Fibroblast of peridontal ligament (primary cell): ENCODE measurements around the gene CPLX1.
A peak's percentile ranks its signal among the peaks of the same experiment; 100 is the strongest.
"Not testable (repeated sequence)": the region's sequence is repeated elsewhere in the genome, so short reads cannot be mapped to it uniquely, and the experiment has no call there.

Experiments used
- DNase-seq: peaks from one replicate; pipeline ENCODE4 v3.0.0-alpha.2; 2010; ENCODE audit errors: extremely low read depth

The CPLX1 gene

GRCh38 chr4:820230-821172 lies 5.4 kb downstream of the CPLX1 start:
- no peak for DNase-seq

DNA sequence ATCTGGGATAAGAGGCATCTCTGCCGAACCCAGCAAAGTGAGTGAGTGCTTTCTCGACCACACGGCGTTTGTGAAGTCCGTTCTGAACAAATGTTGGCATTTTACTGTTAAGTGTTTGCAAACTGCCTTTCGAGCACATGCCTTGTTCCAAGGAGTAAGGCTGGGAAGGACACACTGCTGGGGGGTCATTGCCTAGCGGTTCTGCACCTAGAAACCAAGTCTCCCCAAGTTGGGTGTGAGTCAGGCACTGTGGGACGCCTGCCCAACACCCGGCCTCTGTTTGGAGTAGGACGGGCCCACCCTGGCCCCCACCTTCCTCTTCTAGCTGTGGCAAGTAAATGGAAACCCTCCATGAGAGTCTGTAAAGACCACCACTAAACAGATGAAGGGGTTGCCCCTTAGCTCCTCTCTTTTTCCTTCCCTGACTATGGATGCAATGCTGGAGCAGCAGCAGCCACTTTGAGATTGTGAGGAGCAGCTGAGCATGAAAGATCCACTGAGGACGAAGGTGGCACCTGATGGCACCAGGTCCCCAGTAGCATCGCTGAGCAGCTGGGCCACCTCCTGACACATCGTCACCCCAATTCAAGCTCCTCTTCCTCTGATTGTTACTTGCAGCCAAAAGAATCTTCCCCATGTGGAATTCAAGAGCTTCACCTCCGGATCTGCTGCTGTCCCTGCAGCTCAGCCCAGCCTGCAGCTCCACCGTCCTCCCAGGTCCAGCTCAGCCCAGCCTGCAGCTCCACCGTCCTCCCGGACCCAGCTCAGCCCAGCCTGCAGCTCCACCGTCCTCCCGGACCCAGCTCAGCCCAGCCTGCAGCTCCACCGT lies 6.3 kb downstream of the CPLX1 start:
- no peak for DNase-seq

- DNase-seq: no peak
These were observed 7.6 kb downstream of the CPLX1 start for GRCh38 chr4:818106-818921.

DNA sequence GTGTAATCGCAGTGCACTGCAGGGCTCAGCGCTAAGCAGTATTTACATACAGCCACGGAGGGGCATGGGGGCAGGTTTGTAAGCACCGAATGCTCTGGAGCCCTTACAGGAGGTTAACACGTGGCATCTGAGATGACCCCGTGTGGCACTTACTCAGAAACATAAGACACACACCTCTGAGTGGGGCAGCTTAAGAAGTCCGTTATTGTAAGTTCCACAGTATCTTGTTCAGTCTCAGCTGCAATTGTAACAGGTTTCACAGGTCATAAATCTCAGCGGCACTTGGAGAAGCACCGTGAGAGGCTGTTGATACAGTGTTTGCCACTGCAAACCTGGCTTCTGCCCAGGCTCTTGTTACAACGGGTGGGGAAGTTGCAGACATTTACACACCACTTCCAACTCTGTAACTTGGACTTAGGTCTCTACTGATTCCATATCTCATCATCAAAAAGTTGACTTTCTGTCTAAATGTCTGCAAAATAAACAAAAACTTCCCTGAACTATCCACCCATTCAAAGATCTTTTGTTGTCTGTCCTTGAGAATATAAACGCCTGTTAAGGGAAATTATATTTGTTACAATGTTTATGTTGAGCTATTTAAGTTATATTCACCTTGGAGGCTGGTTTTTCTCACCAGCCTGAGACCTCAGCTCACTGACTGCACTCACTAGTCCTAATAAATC lies 10.3 kb downstream of the CPLX1 start:
- DNase-seq: no peak

GRCh38 chr4:814312-814850 lies 11.5 kb downstream of the CPLX1 start:
- no peak for DNase-seq

DNA sequence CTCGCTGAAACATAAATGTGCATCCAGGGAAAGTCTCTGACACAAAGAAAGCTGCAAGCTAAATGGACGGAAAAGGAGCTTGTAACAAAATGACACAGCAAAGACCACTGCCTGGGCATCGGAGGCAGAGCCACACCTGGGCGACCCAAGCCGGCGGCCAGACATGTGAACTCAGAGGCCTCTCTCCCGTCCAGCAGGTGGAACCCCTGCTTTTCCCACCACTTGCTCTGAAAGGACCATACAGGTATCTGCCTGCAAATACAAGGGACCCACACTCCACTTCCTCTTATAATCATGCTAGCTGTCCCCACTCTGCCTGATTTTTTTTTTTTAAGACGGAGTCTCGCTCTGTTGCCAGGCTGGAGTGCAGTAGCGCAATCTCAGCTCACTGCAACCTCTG lies 12.0 kb downstream of the CPLX1 start:
- DNase-seq: no peak

DNA sequence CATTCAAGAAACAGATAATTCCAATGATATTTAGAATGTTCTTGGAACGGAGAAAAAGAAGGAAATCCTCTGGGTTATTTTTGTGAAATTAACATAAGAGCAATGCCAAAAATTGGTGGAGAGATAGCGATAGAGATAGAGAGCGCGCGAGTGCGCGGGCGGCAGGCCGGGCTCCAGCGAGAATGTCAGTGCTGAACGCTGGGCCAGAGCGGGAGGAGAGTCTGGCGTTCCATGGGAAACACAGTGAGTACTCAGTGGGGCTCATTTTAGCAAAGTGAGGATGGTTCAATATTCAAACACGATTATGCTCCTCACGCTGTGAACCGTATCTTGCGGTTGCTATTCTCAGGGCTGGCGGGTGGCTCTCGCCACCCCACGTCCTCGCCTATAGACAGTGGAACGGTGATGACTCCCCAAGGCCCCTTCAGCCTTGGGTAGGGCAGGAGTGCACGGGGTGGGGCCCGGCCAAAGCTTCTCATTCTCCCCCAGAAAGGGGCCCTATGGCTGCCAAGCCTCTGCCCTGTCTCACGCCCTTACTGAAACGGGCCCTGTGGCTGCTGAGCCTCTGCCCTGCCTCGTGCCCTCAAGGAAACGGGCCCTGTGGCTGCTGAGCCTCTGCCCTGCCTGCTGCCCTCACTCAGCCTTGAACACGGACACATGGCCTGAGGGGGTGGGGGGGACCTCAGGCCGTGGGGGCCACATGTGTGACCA lies 16.9 kb downstream of the CPLX1 start:
- DNase-seq: no peak

GRCh38 chr4:807792-808191 lies 18.1 kb downstream of the CPLX1 start:
- DNase-seq: no peak

GRCh38 chr4:806979-807378 lies 18.9 kb downstream of the CPLX1 start:
- DNase-seq: not testable (repeated sequence)

DNA sequence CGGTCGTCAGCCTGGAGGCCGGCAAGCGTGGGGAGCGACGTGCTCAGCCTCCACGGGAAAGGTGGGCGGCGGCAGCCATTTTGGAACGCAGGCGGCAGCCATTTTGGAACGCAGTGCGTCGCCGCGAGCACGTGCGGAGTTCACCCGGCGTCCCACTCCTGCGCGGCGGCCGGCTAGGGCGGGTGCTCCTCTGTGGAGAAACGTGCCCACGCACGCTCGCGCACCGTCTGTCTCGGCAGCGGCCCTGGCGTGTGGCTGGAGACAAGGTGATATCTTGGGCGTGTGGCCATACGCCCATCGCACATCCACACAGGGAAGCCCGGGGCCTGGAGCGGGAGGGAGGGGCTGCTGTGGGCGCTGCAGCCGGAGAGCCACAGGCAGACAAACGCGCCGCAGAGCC lies 21.1 kb downstream of the CPLX1 start:
- no peak for DNase-seq

DNA sequence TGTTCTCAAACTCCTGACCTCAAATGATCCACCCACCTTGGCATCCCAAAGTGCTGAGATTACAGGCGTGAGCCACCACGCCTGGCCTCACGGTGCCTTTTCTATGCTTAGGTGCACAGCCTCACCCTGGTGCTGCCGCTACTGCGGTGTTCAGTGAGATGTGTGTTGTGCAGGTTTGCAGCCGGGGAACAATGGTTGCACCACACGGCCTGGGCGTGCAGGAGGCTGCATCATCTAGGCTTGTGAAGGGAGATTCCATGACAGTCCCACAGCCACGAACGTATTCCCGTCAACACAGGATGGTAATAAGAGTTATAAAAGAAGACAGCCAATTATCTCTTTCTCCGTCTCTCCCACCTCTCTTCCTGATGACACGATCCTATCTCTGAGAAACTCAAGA lies 22.0 kb downstream of the CPLX1 start:
- DNase-seq: no peak

DNA sequence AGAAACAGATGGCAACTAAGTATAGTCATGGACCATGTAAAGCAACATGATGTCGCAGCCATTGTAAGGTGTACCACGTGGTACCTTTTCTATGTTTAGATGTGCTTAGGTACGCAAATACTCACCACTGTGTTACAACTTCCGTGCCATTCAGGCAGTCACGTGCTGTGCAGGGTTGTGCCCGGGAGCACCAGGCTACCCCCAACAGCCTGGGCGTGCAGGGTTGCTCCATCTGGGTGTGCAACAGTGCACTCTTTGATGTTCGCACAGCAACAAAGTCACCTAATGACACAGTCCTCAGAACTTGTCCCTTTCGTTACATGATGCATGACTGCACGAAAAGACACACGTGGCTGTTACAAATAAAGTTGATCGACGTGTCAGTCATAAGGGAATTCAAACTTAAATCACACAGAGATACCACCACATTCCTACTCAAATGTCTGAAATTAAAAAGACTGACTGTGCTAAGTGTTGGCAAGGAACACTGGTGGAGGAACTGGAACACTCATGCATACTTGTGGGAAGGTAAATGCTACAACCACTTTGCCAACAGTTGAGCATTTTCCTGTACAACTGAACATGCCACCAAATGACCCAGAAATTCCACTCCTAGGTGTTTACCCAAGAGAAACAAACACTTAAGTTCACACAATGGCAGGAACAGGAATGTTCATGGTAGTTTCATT lies 24.3 kb downstream of the CPLX1 start:
- DNase-seq: no peak

- no peak for DNase-seq
These were observed 28.9 kb downstream of the CPLX1 start for GRCh38 chr4:797066-797465.

DNA sequence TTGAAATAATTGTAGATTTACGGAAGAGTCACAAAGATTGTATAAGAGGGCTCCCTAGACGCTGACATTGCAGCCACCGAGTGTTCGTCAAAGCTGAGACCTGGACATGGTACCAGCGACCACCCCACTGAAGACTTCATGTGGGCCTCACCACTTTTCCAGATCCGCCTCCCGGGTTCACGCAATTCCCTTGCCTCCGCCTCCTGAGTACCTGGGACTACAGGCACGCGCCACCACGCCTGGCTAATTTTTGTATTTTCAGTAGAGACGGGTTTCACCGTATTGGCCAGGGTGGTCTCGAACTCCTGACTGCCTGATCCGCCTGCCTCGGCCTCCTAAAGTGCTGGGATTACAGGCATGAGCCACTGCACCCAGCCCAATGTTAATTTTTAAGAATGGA lies 29.7 kb downstream of the CPLX1 start:
- no peak for DNase-seq

GRCh38 chr4:795726-796119 lies 30.2 kb downstream of the CPLX1 start:
- DNase-seq: no peak

DNA sequence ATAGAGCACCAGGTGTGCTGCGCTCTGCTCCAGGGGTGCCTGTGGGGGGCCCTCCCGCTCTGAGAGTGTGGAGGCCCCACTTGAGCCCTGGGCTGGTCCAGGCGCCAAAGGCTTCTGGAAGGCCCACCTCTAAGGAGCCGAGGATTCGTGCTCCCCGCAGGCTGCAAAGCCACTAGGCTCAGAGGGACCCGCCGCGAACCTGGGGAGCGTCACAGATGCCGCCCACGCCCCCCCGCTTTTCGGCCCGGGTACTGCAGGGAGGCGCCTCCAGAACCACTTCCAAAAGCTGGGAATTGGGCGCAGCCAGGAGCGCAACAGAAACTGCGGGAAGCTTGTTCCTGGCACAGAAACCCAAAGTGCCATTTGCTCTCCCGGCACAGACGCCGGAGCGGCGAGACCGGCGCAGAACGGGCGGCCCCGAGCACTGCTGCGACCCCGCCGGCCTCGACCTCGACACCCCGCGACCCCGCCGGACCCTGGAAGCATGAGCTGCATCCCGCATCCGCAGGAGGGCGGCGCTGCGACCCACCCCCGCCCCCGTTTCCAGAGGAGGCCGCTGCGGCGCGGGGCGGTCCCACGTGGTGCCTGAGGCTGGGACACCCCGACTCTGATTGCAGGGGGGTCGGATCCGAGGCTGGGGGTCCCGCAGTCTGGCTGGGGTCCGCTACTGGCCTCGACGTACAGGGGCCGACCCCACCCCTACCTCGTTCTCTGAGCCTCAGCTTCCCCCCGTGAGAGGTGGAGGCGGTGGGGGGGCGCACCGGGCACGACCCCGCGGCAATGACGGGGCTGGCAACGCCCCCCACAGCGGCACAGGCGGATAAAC lies 30.8 kb downstream of the CPLX1 start:
- no peak for DNase-seq

DNA sequence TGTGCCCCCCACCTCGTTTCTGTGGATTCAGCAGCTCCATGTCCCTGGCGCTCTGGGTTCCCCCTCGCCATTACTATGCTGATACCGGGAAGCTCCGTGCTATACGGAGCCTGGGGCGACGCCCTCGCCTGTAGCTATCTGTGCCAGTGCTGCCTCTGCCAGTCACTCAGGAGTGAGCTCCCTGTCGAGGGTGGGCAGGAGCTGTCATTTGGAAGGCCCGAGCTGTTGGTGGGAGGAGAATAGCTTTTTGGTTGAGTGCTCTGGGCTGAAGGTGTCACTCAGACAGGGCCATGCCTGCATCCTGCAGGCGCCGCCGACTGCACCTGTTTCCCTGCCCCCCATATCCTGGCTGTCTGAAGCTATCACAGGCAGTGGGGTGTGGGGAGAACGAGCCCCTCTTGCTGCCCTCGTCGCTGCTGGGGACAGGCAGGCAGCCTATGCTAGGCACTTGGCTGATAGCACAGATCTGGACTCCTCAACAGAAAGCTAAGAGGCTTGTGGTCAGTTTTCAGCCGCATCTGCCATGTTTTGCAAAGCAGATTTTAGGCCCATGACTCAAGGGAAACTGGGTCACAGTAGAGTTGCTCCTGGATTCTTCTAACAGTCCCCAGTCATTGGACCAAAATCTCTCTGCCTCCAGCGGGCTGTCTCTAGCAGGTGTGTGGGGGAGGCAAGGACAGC lies 31.8 kb downstream of the CPLX1 start:
- DNase-seq: peak; percentile 18

DNA sequence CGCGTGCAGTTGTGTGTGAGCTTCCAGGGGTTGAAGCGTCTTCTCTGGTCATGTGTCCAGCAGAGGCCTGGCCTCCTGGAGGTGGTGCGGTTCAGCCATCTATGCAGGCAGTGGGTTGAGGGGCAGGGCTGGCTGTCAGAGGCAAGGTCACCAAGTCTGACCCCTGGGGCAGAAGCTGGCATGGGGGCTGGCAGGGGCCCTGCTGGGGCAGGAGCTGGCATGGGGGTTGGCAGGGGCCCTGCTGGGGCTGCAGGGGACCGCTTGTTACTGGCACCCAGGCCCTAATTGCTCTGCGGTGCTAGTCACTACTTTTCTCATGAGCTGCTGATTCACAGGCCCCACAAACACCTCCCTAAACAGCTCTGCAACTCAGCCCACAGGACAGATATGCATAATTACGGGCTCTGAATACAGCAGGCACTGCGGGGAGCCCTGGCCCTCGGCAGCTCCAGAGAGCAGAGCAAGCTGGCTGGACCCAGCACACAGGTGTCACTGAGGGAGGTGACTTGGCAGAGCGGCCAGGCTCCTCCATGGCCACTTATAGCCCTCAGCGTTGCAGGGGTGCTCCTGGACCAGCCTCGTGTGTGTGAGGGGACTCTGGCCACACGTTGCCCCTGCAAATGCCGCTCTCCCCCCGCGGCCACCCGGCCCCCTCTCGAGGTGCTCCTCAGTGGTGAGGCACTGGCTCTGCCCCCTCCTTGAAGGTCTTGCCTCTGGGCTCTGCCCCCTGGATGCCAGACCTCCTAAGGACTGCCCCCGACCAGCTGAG lies 32.7 kb downstream of the CPLX1 start:
- no peak for DNase-seq
